Measurements from ENCODE around the gene EIF4G2. TPM values are rescaled to one million over a fixed set of nuclear protein-coding genes. Genes with fewer than 3 reads are reported as not detected.

EIF4G2 gene
- total and polyA plus RNA-seq, 2 of the 8 experiments (the other 6 are each of a cell fraction or from before 2014, with no cell fraction given), result 438 to 964 TPM

DNA sequence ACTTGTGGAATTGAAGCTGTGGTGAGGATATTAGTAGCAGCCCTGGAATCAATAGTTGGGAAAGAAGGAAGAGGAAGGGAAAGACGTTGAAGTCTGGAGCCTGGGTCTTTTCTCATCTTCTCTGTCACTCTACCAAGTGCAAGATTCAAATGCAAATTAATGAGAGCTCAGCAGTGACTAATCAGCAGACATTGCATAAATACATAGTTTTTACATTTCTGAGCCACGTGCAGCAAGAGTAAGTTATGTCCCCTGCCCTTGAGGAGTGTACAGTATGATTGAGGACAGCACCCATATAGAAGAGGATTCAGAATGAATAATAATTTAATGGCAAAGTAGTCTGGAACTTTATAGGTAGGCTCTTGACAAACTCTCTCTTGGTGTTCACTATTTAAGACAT, 33.9 kb downstream of the EIF4G2 start:
- no peaks in the 10 kb centered on the region for H3K23me2 ChIP-seq (ENCODE audit: low read depth, low read length)
- no peak overlapping the region for H2BK120ac ChIP-seq (replicated peaks; ENCODE audit: low read depth, low read length)
- H3K27ac ChIP-seq (ENCODE audit: low read depth, low read length), result no peak overlapping the region
- no peak overlapping the region for H4K8ac ChIP-seq (ENCODE audit: extremely low read depth, insufficient read depth, low read length)
- H3K4ac ChIP-seq (replicated peaks; ENCODE audit: insufficient read length, low read depth, low read length), result no peak overlapping the region
- H3K4me3 ChIP-seq (ENCODE audit: extremely low read depth in 1 of 4, insufficient read depth in 2 of 4, low read depth in 3 of 4, low read length in 4 of 4), result no peak overlapping the region; a peak in 1 of 8 replicates
- H2BK15ac ChIP-seq (ENCODE audit: low read length), result no peak overlapping the region
- no peak for FAIRE-seq
- no peak overlapping the region for H4K91ac ChIP-seq (replicated peaks; ENCODE audit: insufficient read length, low read length)
- no peak overlapping the region for H3K56ac ChIP-seq (replicated peaks; ENCODE audit: insufficient read length, low read depth, low read length)
- no peak overlapping the region for H2BK5ac ChIP-seq (ENCODE audit: low read depth, low read length)
- POLR2A ChIA-PET (ENCODE audit: partially characterized antibody), result interaction anchor here (1.4 to 2.1 kb wide), 3 partner anchors 21 to 28 kb away, joined by 4 to 7 read pairs (median 7); no protein-coding TSS in a partner anchor
- H3K79me1 ChIP-seq (ENCODE audit: low read depth, low read length), result no peaks in the 10 kb centered on the region
- H3K9ac ChIP-seq (replicated peaks in 1 of 4; ENCODE audit: extremely low read depth in 1 of 4, low read depth in 3 of 4, low read length in 3 of 4), result no peak overlapping the region
- no peak overlapping the region for H2AK5ac ChIP-seq (ENCODE audit: low read depth, low read length)
- H3K4me1 ChIP-seq (replicated peaks in 1 of 4; ENCODE audit: control insufficient read depth in 3 of 4, insufficient read depth in 4 of 4, low read length in 3 of 4), result no peaks in the 10 kb centered on the region
- H3K27me3 ChIP-seq (replicated peaks in 1 of 4; ENCODE audit: control insufficient read depth in 3 of 4, extremely low read depth in 1 of 4, insufficient read depth in 3 of 4, low read length in 3 of 4), result no peaks in the 10 kb centered on the region
- no peak overlapping the region for H3K4me2 ChIP-seq (ENCODE audit: insufficient read depth in 1 of 2, low read depth in 2 of 2, low read length in 2 of 2)
- H3K79me2 ChIP-seq (ENCODE audit: control insufficient read depth in 1 of 2, insufficient read depth in 2 of 2, low read length in 2 of 2), result no peaks in the 10 kb centered on the region
- CTCF ChIA-PET (ENCODE audit: partially characterized antibody), result interaction anchor here (0.7 to 1.7 kb wide), 2 partner anchors 15 to 18 kb away, joined by 3 read pairs; no protein-coding TSS in a partner anchor
- no peak overlapping the region for H3K23ac ChIP-seq (ENCODE audit: insufficient read length)
- WGBS, 2 experiments (ENCODE audit: extremely low coverage in 1 of 2, insufficient coverage in 1 of 2, insufficient read length in 1 of 2, insufficient replicate concordance in 2 of 2, low coverage in 1 of 2, low lambda C conversion rate in 2 of 2, missing lambda C conversion rate in 1 of 2), result 84% methylated on average over 2 of the region's 2 CpGs; no CpG with 5 or more reads in 1 of the 2 experiments
- H3K14ac ChIP-seq (ENCODE audit: insufficient read length), result no peak overlapping the region
- peaks cover 8 to 73% (median 39%) of the 10 kb centered on the region in 4 experiments; a peak in 7 of 8 replicates for H3K36me3 ChIP-seq (ENCODE audit: control insufficient read depth in 2 of 4, insufficient read depth in 4 of 4, low read length in 3 of 4)
- H2BK12ac ChIP-seq (ENCODE audit: low read depth, low read length), result no peak overlapping the region
- H4K20me1 ChIP-seq (replicated peaks in 1 of 2; ENCODE audit: control insufficient read depth in 1 of 2, insufficient read depth in 2 of 2, low read length in 2 of 2), result peaks cover 0 to 2% of the 10 kb centered on the region in 2 experiments
- H3K18ac ChIP-seq (ENCODE audit: extremely low read depth, low read length), result no peak overlapping the region
- no peak overlapping the region for H4K5ac ChIP-seq (ENCODE audit: insufficient read length, low read depth, low read length)
- H2BK20ac ChIP-seq (ENCODE audit: low read length), result no peak overlapping the region
- H2AFZ ChIP-seq (ENCODE audit: low read length), result no peak overlapping the region
- no peak for DNase-seq (ENCODE audit: low read depth in 1 of 2, low spot score in 2 of 2)
- no peaks in the 10 kb centered on the region for H3K9me3 ChIP-seq (ENCODE audit: insufficient read depth in 2 of 2, low read depth in 1 of 2, low read length in 1 of 2)
- TF ChIP-seq GABPA (IDR thresholded peaks at IDR 0.05; ENCODE audit: borderline replicate concordance, insufficient read depth, low read length), result no peak
- TF ChIP-seq BACH1 (IDR thresholded peaks at IDR 0.05; ENCODE audit: low read length), result no peak
- TF ChIP-seq RAD21 (IDR thresholded peaks at IDR 0.05 in 1 of 2, conservative IDR thresholded peaks at IDR 0.05 in 1 of 2; ENCODE audit: low read depth in 2 of 2, low read length in 2 of 2), result no peak
- TF ChIP-seq CTCF (IDR thresholded peaks at IDR 0.05; ENCODE audit: control extremely low read depth in 1 of 3, insufficient read depth in 1 of 3, low read depth in 1 of 3, low read length in 3 of 3), result no peak
- TF ChIP-seq SP4 (IDR thresholded peaks at IDR 0.05; ENCODE audit: low read length), result no peak
- TF ChIP-seq CHD1 (IDR thresholded peaks at IDR 0.05; ENCODE audit: low read depth, low read length), result no peak
- no peak for TF ChIP-seq SIRT6 (IDR thresholded peaks at IDR 0.05; ENCODE audit: low read length)
- no peak for TF ChIP-seq SIN3A (conservative IDR thresholded peaks at IDR 0.05 in 1 of 2, IDR thresholded peaks at IDR 0.05 in 1 of 2; ENCODE audit: low read depth in 1 of 2, low read length in 2 of 2)
- no peak for TF ChIP-seq EP300 (IDR thresholded peaks at IDR 0.05; ENCODE audit: borderline replicate concordance in 1 of 2, low read depth in 2 of 2, low read length in 2 of 2)
- no peak for TF ChIP-seq PHF8 (conservative IDR thresholded peaks at IDR 0.05; ENCODE audit: low read depth, low read length)
- TF ChIP-seq YY1 (IDR thresholded peaks at IDR 0.05; ENCODE audit: low read depth, low read length), result no peak

All from H1 (cell line).